Right ventricle myocardium inferior (tissue), 1 donor: ENCODE data around the gene VDR. TPM values are rescaled to one million over a fixed set of nuclear protein-coding genes. Genes with fewer than 3 reads are reported as not detected.

Experiments
- ATAC-seq: fragments of 200-7000 bp; cut with Tn5 transposase; one replicate; pipeline ENCODE4 v1.9.1; 2020; ENCODE audit warnings: mild to moderate bottlenecking, moderate library complexity
- DNase-seq: peaks from one replicate; pipeline ENCODE4 v3.0.0; 2021; ENCODE audit errors: missing footprints
- intact Hi-C: fragments of 100-400 bp; cut with DNase I; formaldehyde crosslinking; loops from one replicate; pipeline ENCODE4 v1.11.0; 2022
- long read RNA-seq: library from polyadenylated mRNA; unstranded; transcript quantifications from one replicate; pipeline ENCODE4 v2.0.0, GENCODE V29; 2021
- total RNA-seq: library from RNA; stranded (reverse); fragmentation: NEBNext Ultra II Directional; extraction: Animal tissue kit (Norgen Biotek cat#: 25700); gene quantifications from one replicate; pipeline ENCODE4 v1.2.1, GENCODE V29; 2021
- donor health status: DM: no; HTN: yes; CAD: no; lungs with severe emphysema.

Gene VDR
- total RNA-seq, result 0.35 TPM
- long read RNA-seq, full-length matches to known transcripts, result 1 of 1 reads
- long read RNA-seq, partial matches to known transcripts, result 0 of 1 reads
- long read RNA-seq, other reads (novel, unspliced or antisense), result 0 of 1 reads

- DNase-seq, result peak; percentile 92
- intact Hi-C loops, result no loop called here
- ATAC-seq, result peak; percentile 87
These were observed at the start of gene VDR for GRCh38 chr12:47904713-47905709. VDR (minus strand) TSS chr12:47904994; CDS start chr12:47879113, 25,881 bp downstream.

- ATAC-seq (no peak), DNase-seq (no peak)
These were observed 49.3 kb upstream of the VDR start for GRCh38 chr12:47954058-47954457.

GRCh38 chr12:47950856-47951468 is 46.2 kb upstream of the VDR start:
- intact Hi-C loops, result no loop called here
- no peak for ATAC-seq
- no peak for DNase-seq

More at GRCh38 chr12:47954058-47954457, 49.3 kb upstream of the VDR start:
- intact Hi-C loops, result no loop called here

GRCh38 chr12:47949441-47950341 is 44.9 kb upstream of the VDR start:
- DNase-seq (peak; percentile 87), ATAC-seq (peak; percentile 90)
- intact Hi-C loops, result loop anchor here (1.0 to 2.0 kb wide), 2 partner anchors 43 to 49 kb away; no protein-coding TSS in a partner anchor

- DNase-seq (no peak), ATAC-seq (no peak)
- intact Hi-C loops, result no loop called here
These were observed 42.5 kb upstream of the VDR start for GRCh38 chr12:47947341-47947740.

GRCh38 chr12:47946413-47947323 is 41.9 kb upstream of the VDR start:
- ATAC-seq (no peak), DNase-seq (no peak)
- intact Hi-C loops, result no loop called here

- intact Hi-C loops, result no loop called here
These were observed 40.5 kb upstream of the VDR start for GRCh38 chr12:47945341-47945728.

GRCh38 chr12:47944685-47945340 is 40.0 kb upstream of the VDR start:
- intact Hi-C loops, result no loop called here
- ATAC-seq, result no peak
- DNase-seq, result no peak

More at GRCh38 chr12:47945341-47945728, 40.5 kb upstream of the VDR start:
- ATAC-seq (no peak), DNase-seq (no peak)

GRCh38 chr12:47943623-47944340 is 39.0 kb upstream of the VDR start:
- DNase-seq (no peak), ATAC-seq (no peak)
- intact Hi-C loops, result no loop called here

GRCh38 chr12:47942614-47943225 is 37.9 kb upstream of the VDR start:
- no peak for ATAC-seq
- intact Hi-C loops, result no loop called here
- no peak for DNase-seq

GRCh38 chr12:47941871-47942613 is 37.2 kb upstream of the VDR start:
- ATAC-seq (no peak), DNase-seq (no peak)
- intact Hi-C loops, result no loop called here

- intact Hi-C loops, result no loop called here
- DNase-seq, result no peak
- ATAC-seq, result no peak
These were observed 36.6 kb upstream of the VDR start for GRCh38 chr12:47941475-47941780.

- intact Hi-C loops, result no loop called here
- ATAC-seq (no peak), DNase-seq (no peak)
These were observed 36.1 kb upstream of the VDR start for GRCh38 chr12:47940773-47941474.

GRCh38 chr12:47939009-47939601 is 34.3 kb upstream of the VDR start:
- DNase-seq (no peak), ATAC-seq (peak; percentile 75)
- intact Hi-C loops, result no loop called here

- ATAC-seq (no peak), DNase-seq (no peak)
- intact Hi-C loops, result no loop called here
These were observed 33.8 kb upstream of the VDR start for GRCh38 chr12:47938594-47938993.
